ENCODE results near the gene CRY2. TPM values are rescaled to one million over a fixed set of nuclear protein-coding genes. Genes with fewer than 3 reads are reported as not detected.

The CRY2 gene
- total RNA-seq, 2 donors from 2014 or later = 18.5 to 30.2 TPM

DNA sequence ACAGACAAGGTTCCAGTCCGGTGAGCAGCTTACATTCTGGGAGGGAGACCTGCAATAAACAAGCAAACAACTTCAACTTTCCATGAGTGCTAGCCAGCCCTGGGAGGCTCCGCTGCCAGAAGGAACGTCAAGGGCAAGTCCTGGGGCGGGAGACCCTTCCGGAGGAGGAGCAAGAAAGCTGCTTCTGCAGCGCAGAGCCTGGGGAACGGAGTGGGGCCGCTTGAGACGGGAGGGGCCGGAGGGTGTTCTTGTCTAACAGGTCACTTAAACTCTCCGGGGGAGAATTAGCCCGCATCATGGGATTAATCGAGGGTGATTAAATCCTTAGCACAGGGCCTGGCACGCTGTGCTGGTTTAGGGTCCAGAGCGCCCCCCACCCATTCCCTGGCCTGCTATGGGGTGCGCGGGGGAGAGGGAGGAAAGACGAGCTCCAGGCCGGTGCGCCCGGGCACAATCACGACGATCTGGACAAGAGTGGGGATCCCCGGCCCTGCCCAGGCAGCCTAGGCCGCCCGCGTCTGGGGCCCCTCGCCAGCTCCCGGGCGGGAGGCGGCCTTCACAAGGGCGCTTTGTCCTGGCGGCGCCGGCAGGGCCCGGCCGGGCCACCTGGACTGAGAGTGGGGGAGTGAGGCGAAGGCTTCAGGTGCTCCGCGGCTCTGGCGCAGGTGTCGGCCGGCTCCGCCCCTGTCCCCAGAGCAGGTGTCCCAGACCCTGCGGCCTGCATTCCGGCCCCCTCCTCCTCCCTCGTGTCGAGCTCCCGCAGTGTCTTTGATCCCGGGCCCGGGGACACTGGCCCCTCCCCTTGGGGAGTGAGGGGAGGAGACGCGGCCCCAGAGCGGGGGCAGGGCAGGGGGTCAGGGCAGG lies 74.5 kb downstream of the CRY2 start:
- DNase-seq = peak; percentile 68
- Histone ChIP-seq H3K36me3 (no peaks in the 10 kb centered on the region), H3K27ac (no peak overlapping the region), H3K4me3 (peak overlapping the region; percentile 44), H3K9me3 (no peaks in the 10 kb centered on the region), H3K9ac (ENCODE audit: low read depth in 2 of 2, low read length in 2 of 2) (peak overlapping the region in 1 of 2 donors; percentile 15), H3K4me1 (peaks cover 5% of the 10 kb centered on the region), H3K27me3 (peaks cover 18% of the 10 kb centered on the region)
- TF ChIP-seq, protein P1, sequence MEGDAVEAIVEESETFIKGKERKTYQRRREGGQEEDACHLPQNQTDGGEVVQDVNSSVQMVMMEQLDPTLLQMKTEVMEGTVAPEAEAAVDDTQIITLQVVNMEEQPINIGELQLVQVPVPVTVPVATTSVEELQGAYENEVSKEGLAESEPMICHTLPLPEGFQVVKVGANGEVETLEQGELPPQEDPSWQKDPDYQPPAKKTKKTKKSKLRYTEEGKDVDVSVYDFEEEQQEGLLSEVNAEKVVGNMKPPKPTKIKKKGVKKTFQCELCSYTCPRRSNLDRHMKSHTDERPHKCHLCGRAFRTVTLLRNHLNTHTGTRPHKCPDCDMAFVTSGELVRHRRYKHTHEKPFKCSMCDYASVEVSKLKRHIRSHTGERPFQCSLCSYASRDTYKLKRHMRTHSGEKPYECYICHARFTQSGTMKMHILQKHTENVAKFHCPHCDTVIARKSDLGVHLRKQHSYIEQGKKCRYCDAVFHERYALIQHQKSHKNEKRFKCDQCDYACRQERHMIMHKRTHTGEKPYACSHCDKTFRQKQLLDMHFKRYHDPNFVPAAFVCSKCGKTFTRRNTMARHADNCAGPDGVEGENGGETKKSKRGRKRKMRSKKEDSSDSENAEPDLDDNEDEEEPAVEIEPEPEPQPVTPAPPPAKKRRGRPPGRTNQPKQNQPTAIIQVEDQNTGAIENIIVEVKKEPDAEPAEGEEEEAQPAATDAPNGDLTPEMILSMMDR (IDR thresholded peaks at IDR 0.05) = no peak
- intact Hi-C loops (cut with DNase I) = no loop called here

DNA sequence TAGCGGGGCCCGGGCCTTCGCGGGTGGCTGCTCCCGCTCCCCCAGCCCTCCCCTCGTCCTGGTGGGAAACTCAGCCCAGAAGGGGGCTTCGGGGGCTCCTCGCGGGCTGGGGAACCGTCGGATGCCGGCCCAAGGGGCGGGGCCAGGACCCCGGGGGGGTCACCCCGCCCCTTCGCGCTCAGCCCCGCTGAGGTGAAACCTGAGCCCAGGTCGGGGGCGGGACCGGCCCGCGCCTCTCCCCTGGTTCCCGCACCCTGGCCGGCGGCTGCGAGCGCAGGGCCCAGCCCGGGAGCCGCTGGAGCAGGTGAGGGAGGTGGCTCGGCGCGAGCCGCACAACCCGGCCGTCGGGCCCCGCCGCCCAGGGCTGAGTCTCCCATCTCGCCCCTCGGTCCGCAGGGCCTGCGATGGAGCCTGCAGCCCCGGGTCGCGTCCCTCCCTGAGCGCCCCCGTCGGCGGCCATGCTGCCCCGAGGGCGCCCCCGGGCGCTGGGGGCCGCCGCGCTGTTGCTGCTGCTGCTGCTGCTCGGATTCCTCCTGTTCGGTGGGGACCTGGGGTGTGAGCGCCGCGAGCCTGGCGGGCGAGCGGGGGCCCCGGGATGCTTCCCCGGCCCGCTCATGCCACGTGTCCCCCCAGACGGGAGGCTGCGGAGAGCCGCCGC lies 75.3 kb downstream of the CRY2 start, which contains the start of gene LARGE2:
LARGE2 (plus strand) TSS at position 232 of the 658 bp plus-strand sequence; CDS start at position 459, 227 bp downstream.
- peak; percentile 50 for DNase-seq
- Histone ChIP-seq H3K4me1 (peaks cover 5% of the 10 kb centered on the region), H3K4me3 (peak within 1 kb of the TSS; percentile 44), H3K9me3 (no peaks in the 10 kb centered on the region), H3K36me3 (no peaks in the 10 kb centered on the region), H3K27ac (no peak within 1 kb of the TSS), H3K9ac (ENCODE audit: low read depth in 2 of 2, low read length in 2 of 2) (peak within 1 kb of the TSS in 1 of 2 donors; percentile 47), H3K27me3 (peaks cover 18% of the 10 kb centered on the region)
- TF ChIP-seq, protein P1 (IDR thresholded peaks at IDR 0.05) = no peak
- intact Hi-C loops (cut with DNase I) = no loop called here

DNA sequence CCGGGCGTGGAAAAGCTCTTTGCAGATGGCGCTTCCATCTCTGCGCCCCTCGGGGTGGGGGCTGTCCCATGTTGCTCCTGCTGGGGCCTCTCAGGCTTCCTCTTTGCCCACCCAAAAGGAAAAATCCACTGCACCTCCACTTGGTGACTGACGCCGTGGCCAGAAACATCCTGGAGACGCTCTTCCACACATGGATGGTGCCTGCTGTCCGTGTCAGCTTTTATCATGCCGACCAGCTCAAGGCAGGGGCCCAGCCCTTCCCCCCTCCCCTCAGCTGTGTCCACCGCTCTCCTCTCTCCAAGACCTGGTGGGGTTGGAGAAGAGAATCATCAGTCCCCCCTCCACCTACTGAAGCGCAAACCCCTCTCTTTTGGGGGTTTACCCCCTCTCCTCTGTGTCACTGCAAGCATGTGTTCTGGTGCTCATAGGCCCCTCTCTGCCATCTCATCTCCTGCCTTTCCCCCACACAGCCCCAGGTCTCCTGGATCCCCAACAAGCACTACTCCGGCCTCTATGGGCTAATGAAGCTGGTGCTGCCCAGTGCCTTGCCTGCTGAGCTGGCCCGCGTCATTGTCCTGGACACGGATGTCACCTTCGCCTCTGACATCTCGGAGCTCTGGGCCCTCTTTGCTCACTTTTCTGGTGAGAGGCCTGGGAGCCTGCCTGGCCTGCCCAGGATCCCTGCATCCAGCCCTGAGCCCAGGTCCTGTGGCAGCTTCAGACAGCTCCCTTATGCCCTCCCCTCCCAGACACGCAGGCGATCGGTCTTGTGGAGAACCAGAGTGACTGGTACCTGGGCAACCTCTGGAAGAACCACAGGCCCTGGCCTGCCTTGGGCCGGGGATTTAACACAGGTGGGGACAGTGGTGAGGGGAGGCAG lies 77.0 kb downstream of the CRY2 start:
- Histone ChIP-seq H3K27ac (no peak overlapping the region), H3K4me3 (no peak overlapping the region), H3K9ac (ENCODE audit: low read depth in 2 of 2, low read length in 2 of 2) (no peak overlapping the region), H3K4me1 (peaks cover 5% of the 10 kb centered on the region), H3K36me3 (no peaks in the 10 kb centered on the region), H3K27me3 (peaks cover 18% of the 10 kb centered on the region), H3K9me3 (no peaks in the 10 kb centered on the region)
- DNase-seq = no peak
- TF ChIP-seq, protein P1 (IDR thresholded peaks at IDR 0.05) = no peak
- intact Hi-C loops (cut with DNase I) = no loop called here

DNA sequence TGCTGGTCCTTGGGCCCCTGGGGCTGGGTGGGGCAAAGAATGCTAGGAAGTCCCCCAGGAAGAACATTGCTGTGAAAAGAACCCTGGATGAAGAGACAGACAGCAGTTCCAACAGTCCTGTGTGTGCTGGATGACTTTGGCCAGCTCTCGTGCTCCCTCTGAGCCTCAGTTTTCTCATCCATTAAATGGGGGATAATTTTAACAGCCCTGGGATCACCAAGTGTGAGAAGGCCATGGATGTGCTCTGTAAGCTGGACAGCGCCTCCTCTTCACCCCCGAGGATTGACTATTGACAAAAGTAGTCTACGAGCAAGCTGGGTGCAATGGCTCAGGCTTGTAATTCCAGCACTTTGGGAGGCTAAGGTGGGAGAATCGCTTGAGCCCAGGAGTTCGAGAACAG lies 77.7 kb downstream of the CRY2 start:
- no peak overlapping the region for H3K9ac ChIP-seq (ENCODE audit: low read depth in 2 of 2, low read length in 2 of 2)
- H3K4me3 ChIP-seq = no peak overlapping the region
- TF ChIP-seq, protein P1 (IDR thresholded peaks at IDR 0.05) = no peak
- peaks cover 18% of the 10 kb centered on the region for H3K27me3 ChIP-seq
- H3K9me3 ChIP-seq = no peaks in the 10 kb centered on the region
- H3K27ac ChIP-seq = no peak overlapping the region
- no peaks in the 10 kb centered on the region for H3K36me3 ChIP-seq
- H3K4me1 ChIP-seq = peaks cover 5% of the 10 kb centered on the region
- DNase-seq = peak; percentile 17
- intact Hi-C loops (cut with DNase I) = no loop called here

DNA sequence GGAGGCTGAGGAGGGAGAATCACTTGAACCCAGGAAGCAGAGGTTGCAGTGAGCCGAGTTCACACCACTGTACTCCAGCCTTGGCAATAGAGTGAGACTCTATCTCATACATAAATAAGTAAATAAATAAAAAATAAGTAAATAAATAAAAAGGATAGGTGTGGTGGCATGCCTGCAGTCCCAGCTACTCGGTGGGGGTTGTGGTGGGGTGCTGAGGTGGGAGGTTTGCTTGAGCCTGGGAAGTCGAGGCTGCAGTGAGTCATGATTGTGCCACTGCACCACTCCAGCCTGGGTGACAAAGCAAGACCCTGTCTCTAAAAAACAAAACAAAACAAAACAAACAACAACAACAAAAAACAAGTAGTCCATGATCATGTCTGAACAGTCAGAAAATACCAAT lies 78.3 kb downstream of the CRY2 start:
- TF ChIP-seq, protein P1 (IDR thresholded peaks at IDR 0.05) = no peak
- H3K4me1 ChIP-seq = peaks cover 5% of the 10 kb centered on the region
- intact Hi-C loops (cut with DNase I) = no loop called here
- H3K36me3 ChIP-seq = no peaks in the 10 kb centered on the region
- H3K9ac ChIP-seq (ENCODE audit: low read depth in 2 of 2, low read length in 2 of 2) = no peak overlapping the region
- no peaks in the 10 kb centered on the region for H3K9me3 ChIP-seq
- no peak overlapping the region for H3K4me3 ChIP-seq
- peaks cover 18% of the 10 kb centered on the region for H3K27me3 ChIP-seq
- no peak overlapping the region for H3K27ac ChIP-seq
- no peak for DNase-seq
